PC-9 (cell line): ENCODE data around the gene CBY3.
"Not testable (repeated sequence)": the region's sequence is repeated elsewhere in the genome, so short reads cannot be mapped to it uniquely, and the experiment has no call there.

Source experiments
- CTCF ChIP-seq: fragments of 200-600 bp; sonication (generic); conservative IDR thresholded peaks from 2 replicates; pipeline ENCODE4 v1.6.1; 2017; ENCODE audit warnings: mixed run types, antibody characterized with exemption, mild to moderate bottlenecking, moderate library complexity
- EZH2 ChIP-seq: fragments of 200-600 bp; sonication (generic); IDR thresholded peaks from 2 replicates; pipeline ENCODE4 v1.8.0; 2017; ENCODE audit warnings: antibody characterized with exemption, low read depth

GRCh38 chr5:179653135-179653534 lies 27.7 kb downstream of the CBY3 start:
- TF ChIP-seq CTCF, EZH2: not testable (repeated sequence)
